Heart left ventricle (tissue), 16 donors: ENCODE measurements around the gene NANOS1. TPM values are rescaled to one million over a fixed set of nuclear protein-coding genes. Genes with fewer than 3 reads are reported as not detected.

Source experiments
- ATAC-seq, 4 donors: fragments of 200-7000 bp; cut with Tn5 transposase; one replicate each; pipeline ENCODE4 v1.9.1; 2020 to 2022; ENCODE audit warnings: moderate library complexity in 4 of 4, mild to moderate bottlenecking in 3 of 4, moderate number of reproducible peaks in 1 of 4
- DNase-seq, 5 donors: peaks; one replicate each; pipeline ENCODE4 v3.0.0-alpha.2; 2020
- H3K27ac ChIP-seq, 12 donors: fragments of 200-600 bp; sonication (generic) in 4 of 12; one replicate each; pipeline versions ENCODE4 v1.5.0 to v1.8.0; 2016 to 2022; ENCODE audit warnings: mild to moderate bottlenecking in 2 of 12
- H3K27me3 ChIP-seq, 9 donors: fragments of 200-600 bp; sonication (generic) in 2 of 9; one replicate each; pipeline versions ENCODE4 v1.5.1 to v1.8.0; 2016 to 2022; ENCODE audit warnings: mild to moderate bottlenecking in 3 of 9
- H3K36me3 ChIP-seq, 9 donors: fragments of 200-600 bp; sonication (generic) in 2 of 9; one replicate each; pipeline versions ENCODE4 v1.5.0 to v1.8.0; 2018 to 2022; ENCODE audit warnings: mild to moderate bottlenecking in 2 of 9
- H3K4me1 ChIP-seq, 12 donors: fragments of 200-600 bp; sonication (generic) in 4 of 12; one replicate each; pipeline versions ENCODE4 v1.5.0 to v1.8.0; 2016 to 2022; ENCODE audit warnings: mild to moderate bottlenecking in 3 of 12
- H3K4me3 ChIP-seq, 12 donors: fragments of 200-600 bp; sonication (generic) in 4 of 12; one replicate each; pipeline versions ENCODE4 v1.5.0 to v1.8.0; 2017 to 2022; ENCODE audit warnings: mild to moderate bottlenecking in 9 of 12, moderate library complexity in 4 of 12
- H3K9me3 ChIP-seq, 12 donors: fragments of 200-600 bp; sonication (generic) in 4 of 12; one replicate each; pipeline versions ENCODE4 v1.5.0 to v1.8.0; 2016 to 2022; ENCODE audit warnings: mild to moderate bottlenecking in 1 of 12
- CTCF ChIP-seq, 12 donors: fragments of 200-600 bp; sonication (generic) in 4 of 12; IDR thresholded peaks; one replicate each; pipeline versions ENCODE4 v1.5.0 to v1.8.0; 2018 to 2022; ENCODE audit warnings: antibody characterized with exemption in 12 of 12, mild to moderate bottlenecking in 5 of 12
- POLR2A ChIP-seq, 2 donors: fragments of 450-650 bp; IDR thresholded peaks; one replicate each; pipeline ENCODE4 v1.6.1; 2017; ENCODE audit warnings: antibody characterized with exemption in 2 of 2, mild to moderate bottlenecking in 2 of 2, moderate library complexity in 2 of 2
- WGBS, 4 donors: extraction: QIAGEN DNeasy Blood & Tissue Kit in 2 of 4; methylation state at CpG; one replicate each; pipeline versions ENCODE4 v1.1.5 to v1.1.7; 2013 to 2018; 5-methylcytosine and 5-hydroxymethylcytosine counted together
- intact Hi-C, 10 donors: fragments of 100-400 bp; cut with DNase I; formaldehyde crosslinking; loops; one replicate each; pipeline versions ENCODE4 v1.11.1 to v1.14.2; 2022
- polyA plus RNA-seq, 2 donors: library from polyadenylated mRNA; stranded (reverse); fragments of 200-250 nt; gene quantifications; one replicate each; pipeline ENCODE4 v1.2.3, GENCODE V29; 2013
- total RNA-seq, 9 donors: library from RNA; depleted of rRNA in 2 of 9; stranded (reverse); fragments of >200 nt in 2 of 9; fragmentation: NEBNext Ultra II Directional in 3 of 9; extraction: Animal tissue kit (Norgen Biotek cat#: 25700) in 3 of 9; gene quantifications; one replicate each; pipeline versions ENCODE4 v1.1.0 to v1.2.4, GENCODE V29; 2016 to 2023
- donor health status: ischemic (EF 13 %, LVEDD 7.1; RV severe dilation, severe dysfunction).
- donor health status: healthy with polysubstance abuse.
- donor health status: DM: no; HTN: yes; CAD: no.
- donor health status: DM: no; HTN: no; CAD: no.
- donor health status: ischemic (EF 25% LVEDD 6.9; RV normal size, moderate dysfunction).
- donor health status: ischemic (EF 25% LVEDD 5.7; RV mildly dilated, moderate dysfunction).
- donor health status: healthy.
- donor health status: DM: yes; HTN: yes; CAD: no.
- donor health status: ischemic (EF 35%, LVEDD 5.7; RV mildly dilated, moderate dysfunction).
- donor health status: nonischemic (EF 11% LVEDD 7.7; RV severe dilation, severe dysfunction).
- donor health status: DM: yes; HTN: yes; CAD: no.
- donor health status: PGD.
- donor health status: ischemic (EF 29% LVEDD 5.4; RV normal size, mild dysfunction).
- donor health status: nonischemic (EF 23%, LVEDD 6.1; RV moderate dilation, normal function).

Gene NANOS1
- total and polyA plus RNA-seq, 11 donors, result 3.3 to 41.4 (median 8.8) TPM

- Histone ChIP-seq H3K36me3 (peaks cover 0 to 49% (median 44%) of the 10 kb centered on the region in 9 donors), H3K27me3 (peaks cover 0 to 5% (median 0%) of the 10 kb centered on the region in 9 donors), H3K9me3 (no peaks in the 10 kb centered on the region), H3K27ac (no peak overlapping the region), H3K4me3 (peak overlapping the region in 3 of 12 donors; percentile 24 to 65 (median 64)), H3K4me1 (peaks cover 0 to 33% (median 15%) of the 10 kb centered on the region in 12 donors)
- TF ChIP-seq POLR2A (IDR thresholded peaks at IDR 0.05) (no peak), CTCF (IDR thresholded peaks at IDR 0.05) (no peak)
- no peak for ATAC-seq
- intact Hi-C loops, result loop anchor here in 1 of 10 donors (5.0 kb wide), 1 partner anchor 46 kb away; no protein-coding TSS in a partner anchor
- DNase-seq, result no peak
- WGBS, 4 donors, result 77 to 83% (median 80%) methylated on average over 7 of the region's 7 CpGs
These were observed 2.1 kb downstream of the NANOS1 start for GRCh38 chr10:119031496-119032059.

- Histone ChIP-seq H3K27me3 (no peaks in the 10 kb centered on the region), H3K36me3 (peaks cover 0 to 100% (median 99%) of the 10 kb centered on the region in 9 donors), H3K27ac (no peak overlapping the region), H3K4me1 (no peaks in the 10 kb centered on the region), H3K9me3 (no peaks in the 10 kb centered on the region), H3K4me3 (no peak overlapping the region)
- no peak for TF ChIP-seq CTCF (IDR thresholded peaks at IDR 0.05)
- no peak for TF ChIP-seq POLR2A (IDR thresholded peaks at IDR 0.05)
- no peak for ATAC-seq
- 67 to 73% (median 69%) methylated on average over 1 of the region's 1 CpG for WGBS, 4 donors
- intact Hi-C loops, result loop anchor here in 2 of 10 donors (5.0 kb wide), 1 partner anchor 33 kb away; no protein-coding TSS in a partner anchor
- DNase-seq, result no peak
These were observed 9.6 kb downstream of the NANOS1 start for GRCh38 chr10:119039161-119039560.

- no peak overlapping the region for H3K4me3 ChIP-seq
- 91 to 96% (median 94%) methylated on average over 4 of the region's 4 CpGs for WGBS, 4 donors
- no peak overlapping the region for H3K27ac ChIP-seq
- no peaks in the 10 kb centered on the region for H3K9me3 ChIP-seq
- TF ChIP-seq POLR2A (IDR thresholded peaks at IDR 0.05) (no peak), CTCF (IDR thresholded peaks at IDR 0.05) (no peak)
- no peak for DNase-seq
- H3K27me3 ChIP-seq, result no peaks in the 10 kb centered on the region
- peaks cover 0 to 100% (median 100%) of the 10 kb centered on the region in 9 donors for H3K36me3 ChIP-seq
- ATAC-seq, result no peak
- H3K4me1 ChIP-seq, result no peaks in the 10 kb centered on the region
- intact Hi-C loops, result loop anchor here in 1 of 10 donors (10.0 kb wide), 1 partner anchor 73 kb away; no protein-coding TSS in a partner anchor
These were observed 11.8 kb downstream of the NANOS1 start for GRCh38 chr10:119041326-119041725.

- intact Hi-C loops, result loop anchor here in 1 of 10 donors (10.0 kb wide), 1 partner anchor 73 kb away; no protein-coding TSS in a partner anchor
- ATAC-seq, result peak in 1 of 4 donors; percentile 15
- Histone ChIP-seq H3K36me3 (peaks cover 0 to 100% (median 100%) of the 10 kb centered on the region in 9 donors), H3K4me3 (no peak overlapping the region), H3K27me3 (no peaks in the 10 kb centered on the region), H3K9me3 (no peaks in the 10 kb centered on the region), H3K27ac (no peak overlapping the region), H3K4me1 (no peaks in the 10 kb centered on the region)
- TF ChIP-seq POLR2A (IDR thresholded peaks at IDR 0.05) (no peak), CTCF (IDR thresholded peaks at IDR 0.05) (no peak)
- DNase-seq, result no peak
- 95 to 96% (median 95%) methylated on average over 26 of the region's 26 CpGs for WGBS, 4 donors
These were observed 12.7 kb downstream of the NANOS1 start for GRCh38 chr10:119042169-119042568.
